ENCODE data around the gene TPRX1. TPM values are rescaled to one million over a fixed set of nuclear protein-coding genes. Genes with fewer than 3 reads are reported as not detected.

The TPRX1 gene
- total RNA-seq, 3 donors from 2014 or later (not counting 1 experiment from before 2014, with no cell fraction given) = not detected

DNA sequence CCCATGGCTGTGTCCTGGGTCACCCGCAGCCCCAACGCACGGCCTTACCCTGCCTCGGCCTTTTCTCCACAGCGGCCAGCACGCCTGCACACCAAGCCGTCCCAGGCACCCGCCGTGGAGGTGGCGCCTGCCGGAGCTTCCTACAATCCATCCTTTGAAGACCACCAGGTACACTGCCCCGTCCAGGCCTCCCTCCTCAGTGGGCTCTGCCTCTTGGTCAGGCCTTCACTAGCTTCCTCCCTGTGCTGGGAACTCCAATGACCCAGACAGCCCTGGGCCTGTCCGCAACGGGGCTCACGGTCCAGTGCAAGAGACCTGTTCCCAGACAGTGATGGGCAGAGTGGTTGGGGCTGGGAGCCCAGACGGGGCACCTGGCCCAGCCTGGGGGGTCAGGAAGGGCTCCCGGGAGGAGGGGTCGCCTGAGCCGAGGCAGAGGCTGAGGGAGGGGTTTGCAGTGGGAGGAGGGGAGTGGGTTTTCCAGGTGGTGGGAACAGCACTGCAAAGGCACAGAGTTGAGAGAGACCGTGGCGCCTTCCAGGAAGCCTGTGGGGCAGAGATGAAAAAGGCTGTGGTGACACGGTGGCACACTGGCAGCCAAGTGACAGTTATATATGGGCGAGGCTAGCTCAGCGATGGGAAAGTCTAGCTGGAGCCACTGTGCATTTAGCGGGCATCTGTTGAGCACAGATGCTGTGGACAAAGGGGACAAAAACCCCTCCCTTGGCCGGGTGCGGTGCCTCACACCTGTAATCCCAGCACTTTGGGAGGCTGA, 51.7 kb downstream of the TPRX1 start:
- peak overlapping the region in 1 of 2 donors; percentile 36 for H3K27ac Mint-ChIP-seq
- H3K27me3 Mint-ChIP-seq (ENCODE audit: low read depth in 2 of 2) = no peaks in the 10 kb centered on the region
- ATAC-seq = no peak
- peak in 1 of 2 donors; percentile 40 for DNase-seq
- no peak overlapping the region for H3K4me3 Mint-ChIP-seq
- no peaks in the 10 kb centered on the region for H3K36me3 Mint-ChIP-seq
- no peaks in the 10 kb centered on the region for H3K27me3 ChIP-seq (ENCODE audit: control insufficient read depth, insufficient read depth, low read length)
- no peaks in the 10 kb centered on the region for H3K9me3 Mint-ChIP-seq
- H3K27ac ChIP-seq (ENCODE audit: low read length) = no peak overlapping the region
- 71% methylated on average over 27 of the region's 27 CpGs for WGBS (ENCODE audit: insufficient coverage)
- peaks cover 11 to 20% of the 10 kb centered on the region in 2 donors for H3K4me1 Mint-ChIP-seq
- H3K4me3 ChIP-seq (ENCODE audit: low read length) = no peak overlapping the region
- peaks cover 86% of the 10 kb centered on the region for H3K36me3 ChIP-seq (ENCODE audit: control insufficient read depth, insufficient read depth, low read length)
- peaks cover 9% of the 10 kb centered on the region for H3K4me1 ChIP-seq (ENCODE audit: control insufficient read depth, insufficient read depth, low read length)
- TF ChIP-seq, protein P1, sequence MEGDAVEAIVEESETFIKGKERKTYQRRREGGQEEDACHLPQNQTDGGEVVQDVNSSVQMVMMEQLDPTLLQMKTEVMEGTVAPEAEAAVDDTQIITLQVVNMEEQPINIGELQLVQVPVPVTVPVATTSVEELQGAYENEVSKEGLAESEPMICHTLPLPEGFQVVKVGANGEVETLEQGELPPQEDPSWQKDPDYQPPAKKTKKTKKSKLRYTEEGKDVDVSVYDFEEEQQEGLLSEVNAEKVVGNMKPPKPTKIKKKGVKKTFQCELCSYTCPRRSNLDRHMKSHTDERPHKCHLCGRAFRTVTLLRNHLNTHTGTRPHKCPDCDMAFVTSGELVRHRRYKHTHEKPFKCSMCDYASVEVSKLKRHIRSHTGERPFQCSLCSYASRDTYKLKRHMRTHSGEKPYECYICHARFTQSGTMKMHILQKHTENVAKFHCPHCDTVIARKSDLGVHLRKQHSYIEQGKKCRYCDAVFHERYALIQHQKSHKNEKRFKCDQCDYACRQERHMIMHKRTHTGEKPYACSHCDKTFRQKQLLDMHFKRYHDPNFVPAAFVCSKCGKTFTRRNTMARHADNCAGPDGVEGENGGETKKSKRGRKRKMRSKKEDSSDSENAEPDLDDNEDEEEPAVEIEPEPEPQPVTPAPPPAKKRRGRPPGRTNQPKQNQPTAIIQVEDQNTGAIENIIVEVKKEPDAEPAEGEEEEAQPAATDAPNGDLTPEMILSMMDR (IDR thresholded peaks at IDR 0.05) = no peak
- intact Hi-C loops (cut with micrococcal nuclease) = no loop called here
- no peaks in the 10 kb centered on the region for H3K9me3 ChIP-seq (ENCODE audit: control insufficient read depth, insufficient read depth, low read length)

Other genes starting within 250 kb of the TPRX1 start
- 1 to 10 TPM; 1.5 to 2.0 (median 1.5) TPM for gene ZNF541, start 231.4 kb downstream of the TPRX1 start, total RNA-seq
- gene BICRA, start 195.4 kb downstream of the TPRX1 start, total RNA-seq = 10 to 100 TPM; 31.9 to 37.4 (median 34.1) TPM
- gene EHD2, start 91.1 kb downstream of the TPRX1 start, total RNA-seq = under 1 TPM; 0.09 to 0.40 (median 0.12) TPM
- gene NOP53, start 59.0 kb downstream of the TPRX1 start, total RNA-seq = 100 to 1,000 TPM; 416 to 445 (median 428) TPM
- gene SELENOW, start 25.8 kb downstream of the TPRX1 start, total RNA-seq = 100 to 1,000 TPM in 1 of 3 donors, 10 to 100 TPM in 2; 90.5 to 104 (median 97.2) TPM
- gene CRX, start 17.4 kb upstream of the TPRX1 start, total RNA-seq = not detected
- gene TPRX2, start 54.7 kb upstream of the TPRX1 start, total RNA-seq = not detected
- not detected for gene SULT2A1, start 81.8 kb upstream of the TPRX1 start, total RNA-seq
- not detected for gene BSPH1, start 187.6 kb upstream of the TPRX1 start, total RNA-seq
- not detected for gene ELSPBP1, start 190.1 kb upstream of the TPRX1 start, total RNA-seq
- under 1 TPM in 2 of 3 donors, not detected in 1; 0.38 to 0.96 TPM for gene CABP5, start 239.5 kb upstream of the TPRX1 start, total RNA-seq

Measured in natural killer cell (primary cell).